OCI-LY3 (cell line): ENCODE data around the gene F12.

Source experiments
- H2AFZ ChIP-seq: fragments of 200-600, 300-600 bp; shearing (Covaris generic); 2 replicates; pipeline ENCODE4 v1.6.0; 2014; ENCODE audit warnings: antibody characterized with exemption, low read depth, low read length
- H3K27ac ChIP-seq: fragments of 200-600, 300-600 bp; sonication (generic); 2 replicates; pipeline ENCODE4 v1.5.1; 2014; ENCODE audit warnings: mild to moderate bottlenecking, low read length, moderate library complexity, mixed read lengths
- H3K27me3 ChIP-seq: fragments of 200-600, 300-600 bp; sonication (generic); 2 replicates; pipeline ENCODE4 v1.6.1; 2014; ENCODE audit warnings: low read depth, low read length, mixed read lengths
- H3K36me3 ChIP-seq: fragments of 200-600, 300-600 bp; sonication (generic); replicated peaks from 2 replicates; pipeline ENCODE3; 2014; ENCODE audit warnings: low read depth, low read length, mixed read lengths
- H3K4me1 ChIP-seq: fragments of 300-600, 200-600 bp; sonication (generic); 2 replicates; pipeline ENCODE4 v1.6.1; 2014; ENCODE audit warnings: low read length, mixed read lengths
- H3K4me2 ChIP-seq: fragments of 200-600, 300-600 bp; sonication (generic); 2 replicates; pipeline ENCODE4 v1.6.1; 2014; ENCODE audit warnings: low read length, mixed read lengths
- H3K4me3 ChIP-seq: fragments of 300-600, 200-600 bp; sonication (generic); 2 replicates; pipeline ENCODE4 v1.5.1; 2014; ENCODE audit warnings: antibody characterized with exemption, mild to moderate bottlenecking, low read length, moderate library complexity
- H3K79me2 ChIP-seq: fragments of 300-600, 200-600 bp; shearing (Covaris generic); 2 replicates; pipeline ENCODE4 v1.6.1; 2014; ENCODE audit warnings: mild to moderate bottlenecking, low read length, mixed read lengths
- H3K9ac ChIP-seq: fragments of 300-600, 200-600 bp; shearing (Covaris generic); 2 replicates; pipeline ENCODE4 v1.6.0; 2014; ENCODE audit warnings: mild to moderate bottlenecking, low read length, moderate library complexity
- H3K9me3 ChIP-seq: fragments of 200-600, 300-600 bp; shearing (Covaris generic); 2 replicates; pipeline ENCODE4 v1.6.1; 2014; ENCODE audit warnings: low read length, mixed read lengths; ENCODE audit not compliant: insufficient read depth
- H4K20me1 ChIP-seq: fragments of 200-600, 300-600 bp; sonication (generic); 2 replicates; pipeline ENCODE4 v1.6.1; 2016; ENCODE audit warnings: low read length, mixed read lengths; ENCODE audit not compliant: insufficient read depth
- EZH2phosphoT487 ChIP-seq: fragments of 200-600 bp; shearing (Covaris generic); IDR thresholded peaks from 2 replicates; pipeline ENCODE4 v1.6.1; 2018; ENCODE audit warnings: antibody characterized with exemption, mixed run types, low read depth
- TF ChIP-seq, protein P1 (sequence below): fragments of 200-600, 300-600 bp; sonication (generic); IDR thresholded peaks from 2 replicates; pipeline ENCODE4 v1.5.1; 2014; ENCODE audit warnings: antibody characterized with exemption, low read length, low read depth

The F12 gene

DNA sequence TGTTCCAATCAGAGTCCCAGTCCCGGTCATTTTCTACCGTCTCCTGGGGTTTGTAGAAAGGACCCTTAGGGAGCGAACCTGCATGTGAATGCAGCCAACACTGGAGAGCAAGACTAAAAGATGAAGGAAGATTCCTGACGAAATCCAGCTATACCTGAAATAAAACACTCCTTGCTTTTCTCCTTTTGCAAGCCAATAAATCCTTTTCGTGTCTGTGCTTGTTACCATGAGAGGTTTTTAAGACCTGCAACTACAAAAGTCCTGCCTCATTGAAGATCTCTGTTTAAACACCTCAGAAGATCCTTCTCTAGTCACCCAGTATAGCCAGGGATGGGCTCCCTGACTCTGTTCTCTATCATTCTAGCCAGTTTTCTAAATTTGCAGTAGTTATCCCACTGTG lies 35.2 kb downstream of the F12 start:
- H4K20me1 ChIP-seq, result peaks cover 6% of the 10 kb centered on the region; the same call in 1 of the 2 replicates
- TF ChIP-seq, protein P1, sequence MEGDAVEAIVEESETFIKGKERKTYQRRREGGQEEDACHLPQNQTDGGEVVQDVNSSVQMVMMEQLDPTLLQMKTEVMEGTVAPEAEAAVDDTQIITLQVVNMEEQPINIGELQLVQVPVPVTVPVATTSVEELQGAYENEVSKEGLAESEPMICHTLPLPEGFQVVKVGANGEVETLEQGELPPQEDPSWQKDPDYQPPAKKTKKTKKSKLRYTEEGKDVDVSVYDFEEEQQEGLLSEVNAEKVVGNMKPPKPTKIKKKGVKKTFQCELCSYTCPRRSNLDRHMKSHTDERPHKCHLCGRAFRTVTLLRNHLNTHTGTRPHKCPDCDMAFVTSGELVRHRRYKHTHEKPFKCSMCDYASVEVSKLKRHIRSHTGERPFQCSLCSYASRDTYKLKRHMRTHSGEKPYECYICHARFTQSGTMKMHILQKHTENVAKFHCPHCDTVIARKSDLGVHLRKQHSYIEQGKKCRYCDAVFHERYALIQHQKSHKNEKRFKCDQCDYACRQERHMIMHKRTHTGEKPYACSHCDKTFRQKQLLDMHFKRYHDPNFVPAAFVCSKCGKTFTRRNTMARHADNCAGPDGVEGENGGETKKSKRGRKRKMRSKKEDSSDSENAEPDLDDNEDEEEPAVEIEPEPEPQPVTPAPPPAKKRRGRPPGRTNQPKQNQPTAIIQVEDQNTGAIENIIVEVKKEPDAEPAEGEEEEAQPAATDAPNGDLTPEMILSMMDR, result no peak
- no peak for TF ChIP-seq EZH2phosphoT487
- H3K9me3 ChIP-seq, result no peaks in the 10 kb centered on the region
- H3K79me2 ChIP-seq, result no peaks in the 10 kb centered on the region
- no peak overlapping the region for H3K4me2 ChIP-seq
- no peak overlapping the region for H3K27ac ChIP-seq
- H3K36me3 ChIP-seq, result no peaks in the 10 kb centered on the region
- H3K9ac ChIP-seq, result no peak overlapping the region
- H3K4me3 ChIP-seq, result no peak overlapping the region
- H3K27me3 ChIP-seq, result no peaks in the 10 kb centered on the region
- peaks cover 23% of the 10 kb centered on the region for H3K4me1 ChIP-seq
- no peak overlapping the region for H2AFZ ChIP-seq

GRCh38 chr5:177373806-177374205 lies 35.6 kb downstream of the F12 start:
- Histone ChIP-seq H3K27me3 (no peaks in the 10 kb centered on the region), H4K20me1 (peaks cover 6% of the 10 kb centered on the region; the same call in 1 of the 2 replicates), H3K79me2 (no peaks in the 10 kb centered on the region), H3K9ac (no peak overlapping the region), H3K9me3 (no peaks in the 10 kb centered on the region), H3K4me1 (peaks cover 24% of the 10 kb centered on the region), H3K4me3 (no peak overlapping the region), H3K4me2 (no peak overlapping the region), H3K27ac (no peak overlapping the region), H3K36me3 (no peaks in the 10 kb centered on the region), H2AFZ (no peak overlapping the region)
- no peak for TF ChIP-seq EZH2phosphoT487
- TF ChIP-seq, protein P1, result no peak

- H3K4me1 ChIP-seq, result peaks cover 24% of the 10 kb centered on the region
- no peak overlapping the region for H2AFZ ChIP-seq
- peaks cover 10% of the 10 kb centered on the region; the same call in 1 of the 2 replicates for H4K20me1 ChIP-seq
- H3K27ac ChIP-seq, result no peak overlapping the region
- TF ChIP-seq EZH2phosphoT487, result no peak
- TF ChIP-seq, protein P1, result no peak
- no peak overlapping the region for H3K9ac ChIP-seq
- H3K36me3 ChIP-seq, result peaks cover 6% of the 10 kb centered on the region
- H3K9me3 ChIP-seq, result no peaks in the 10 kb centered on the region
- H3K4me2 ChIP-seq, result no peak overlapping the region
- no peaks in the 10 kb centered on the region for H3K79me2 ChIP-seq
- no peak overlapping the region for H3K4me3 ChIP-seq
- H3K27me3 ChIP-seq, result no peaks in the 10 kb centered on the region
These were observed 36.5 kb downstream of the F12 start for GRCh38 chr5:177372910-177373309.

DNA sequence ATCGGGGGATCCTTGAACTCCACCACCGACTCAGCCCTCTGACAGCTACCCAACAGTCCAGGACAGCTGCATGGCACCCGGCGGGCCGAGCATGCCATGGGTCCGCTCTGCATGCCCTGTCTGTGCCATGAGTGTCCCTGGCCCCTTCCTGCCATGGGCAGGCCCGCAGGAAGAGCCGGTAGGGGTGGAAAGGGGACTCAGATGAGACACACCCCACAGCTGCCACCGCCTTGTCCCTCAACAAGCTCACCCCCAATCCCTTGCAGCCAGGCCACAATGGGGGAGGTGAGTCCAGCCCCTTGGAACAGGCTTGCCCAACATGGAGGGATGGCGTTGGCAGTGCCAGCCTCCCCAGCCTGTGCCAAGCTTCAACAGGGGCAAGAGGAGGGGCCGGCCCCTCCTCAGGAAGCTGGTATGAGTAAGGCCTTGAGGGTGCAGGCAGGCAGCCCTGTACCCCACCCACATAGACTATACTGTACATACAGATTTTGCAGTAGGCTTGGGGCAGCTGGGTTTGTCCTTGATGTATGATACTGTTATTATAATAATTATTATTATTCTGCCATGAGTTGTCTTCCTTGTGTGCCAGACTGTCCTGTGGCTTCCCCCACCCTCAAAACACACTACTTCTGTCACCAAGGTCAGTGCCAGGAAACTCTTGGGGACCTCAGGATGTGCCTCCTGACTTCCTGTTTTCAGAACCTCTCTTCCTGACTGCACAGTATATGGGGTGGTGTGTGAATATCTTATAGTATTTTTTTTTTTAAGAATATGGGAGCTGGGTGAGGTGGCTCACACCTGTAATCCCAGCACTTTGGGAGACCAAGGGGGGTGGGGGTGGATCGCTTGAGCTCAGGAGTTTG lies 37.1 kb downstream of the F12 start:
- TF ChIP-seq EZH2phosphoT487, result no peak
- Histone ChIP-seq H3K9ac (no peak overlapping the region), H3K9me3 (no peaks in the 10 kb centered on the region), H3K4me3 (no peak overlapping the region), H4K20me1 (peaks cover 10% of the 10 kb centered on the region; the same call in 1 of the 2 replicates), H3K4me1 (peaks cover 24% of the 10 kb centered on the region), H2AFZ (no peak overlapping the region), H3K27ac (no peak overlapping the region), H3K36me3 (peaks cover 6% of the 10 kb centered on the region), H3K27me3 (no peaks in the 10 kb centered on the region), H3K79me2 (no peaks in the 10 kb centered on the region), H3K4me2 (no peak overlapping the region)
